Breast epithelium (tissue), 4 donors: ENCODE data around the gene RAI1. TPM values are rescaled to one million over a fixed set of nuclear protein-coding genes. Genes with fewer than 3 reads are reported as not detected.

Experiments
- DNase-seq, 2 donors: peaks; one replicate each; pipeline ENCODE4 v3.0.0-alpha.2; 2019; ENCODE audit warnings: low spot score in 2 of 2
- H3K27ac ChIP-seq, 2 donors: fragments of 200-600 bp; sonication (generic) in 1 of 2; one replicate each; pipeline ENCODE4 v1.5.1; 2016 to 2019; ENCODE audit warnings: mild to moderate bottlenecking in 1 of 2
- H3K27me3 ChIP-seq, 2 donors: fragments of 200-600 bp; sonication (generic) in 1 of 2; one replicate each; pipeline versions ENCODE4 v1.5.1 to v1.6.0; 2017 to 2019; ENCODE audit warnings: control low read depth in 1 of 2, mild to moderate bottlenecking in 1 of 2
- H3K36me3 ChIP-seq: fragments of 200-600 bp; one replicate; pipeline ENCODE4 v1.5.1; 2019
- H3K4me1 ChIP-seq, 2 donors: fragments of 200-600 bp; sonication (generic); one replicate each; pipeline ENCODE4 v1.5.1; 2016 to 2019; ENCODE audit warnings: control low read depth in 1 of 2
- H3K4me3 ChIP-seq, 3 donors: fragments of 200-600 bp; sonication (generic); 1 replicate in 2 of 3; 2 replicates in 1 of 3; pipeline ENCODE4 v1.5.1; 2016 to 2019; ENCODE audit warnings: mild to moderate bottlenecking in 3 of 3, moderate library complexity in 2 of 3
- H3K9me3 ChIP-seq, 2 donors: fragments of 200-600 bp; sonication (generic) in 1 of 2; one replicate each; pipeline ENCODE4 v1.5.1; 2016 to 2019; ENCODE audit warnings: control low read depth in 1 of 2
- POLR2A ChIP-seq: fragments of 450-650 bp; IDR thresholded peaks from one replicate; pipeline ENCODE4 v1.6.1; 2016; ENCODE audit warnings: antibody characterized with exemption, mild to moderate bottlenecking, moderate library complexity
- POLR2AphosphoS5 ChIP-seq, 3 donors: sonication (generic); formaldehyde crosslinking; IDR thresholded peaks; one replicate each; pipeline ENCODE4 v1.6.1; 2017; ENCODE audit warnings: antibody characterized with exemption in 3 of 3
- intact Hi-C: fragments of 100-400 bp; cut with DNase I; formaldehyde crosslinking; loops from one replicate; pipeline ENCODE4 v1.15.1; 2023; ENCODE audit warnings: low total_unique reads
- total RNA-seq, 3 donors: library from RNA; depleted of rRNA; stranded (reverse); fragments of >200 nt; gene quantifications; one replicate each; pipeline ENCODE4 v1.1.0, GENCODE V29; 2016
- TF ChIP-seq, protein P1 (sequence below), 3 donors: fragments of 450-650 bp; IDR thresholded peaks; one replicate each; pipeline ENCODE4 v1.5.1; 2016 to 2017; ENCODE audit warnings: antibody characterized with exemption in 3 of 3, mild to moderate bottlenecking in 3 of 3, moderate library complexity in 3 of 3

RAI1 gene
- total RNA-seq, 3 donors from 2014 or later, result 5.6 to 25.6 (median 20.6) TPM

DNA sequence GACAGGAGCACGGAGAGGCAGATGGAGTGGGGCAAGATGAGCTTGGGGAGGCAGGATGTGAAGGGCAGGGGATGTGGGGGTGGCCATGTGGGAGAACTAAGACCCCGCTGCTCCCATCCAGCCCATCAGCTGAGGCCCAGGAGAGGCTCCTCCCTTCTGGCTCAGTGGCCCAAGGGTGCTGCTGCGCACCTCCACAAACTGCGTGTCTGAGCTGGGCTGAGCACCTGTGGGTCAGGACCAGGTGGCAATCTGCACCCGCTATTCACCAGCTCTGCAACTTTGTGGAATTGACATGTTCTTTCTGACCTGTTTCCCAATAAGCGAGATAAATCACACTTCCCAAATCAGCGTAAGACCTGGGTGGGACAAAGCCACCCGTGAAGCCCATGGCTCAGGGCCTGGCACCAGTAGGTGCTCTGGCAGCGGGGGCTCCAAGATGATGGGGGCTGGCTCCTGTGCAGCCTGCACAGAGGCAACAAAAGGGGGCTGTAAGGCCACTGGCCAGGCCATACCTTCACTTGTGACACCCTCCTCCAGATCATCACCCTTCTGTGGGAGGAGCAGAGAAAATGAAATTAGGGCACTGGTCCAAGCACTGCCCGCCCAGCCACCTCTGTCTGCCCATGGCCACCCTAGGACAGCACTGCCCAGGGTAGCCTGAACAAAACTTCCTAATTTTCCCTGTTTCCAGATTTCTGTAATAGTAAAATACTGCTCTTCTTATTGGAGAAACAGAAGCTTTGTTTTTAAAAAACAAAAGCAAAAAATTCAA lies 167.2 kb downstream of the RAI1 start:
- intact Hi-C loops, result no loop called here
- Histone ChIP-seq H3K4me1 (peaks cover 19 to 22% of the 10 kb centered on the region in 2 donors), H3K27me3 (no peaks in the 10 kb centered on the region), H3K9me3 (no peaks in the 10 kb centered on the region), H3K36me3 (no peaks in the 10 kb centered on the region), H3K4me3 (no peak overlapping the region), H3K27ac (peak overlapping the region; percentile 84 to 94)
- TF ChIP-seq POLR2AphosphoS5 (IDR thresholded peaks at IDR 0.05) (no peak), POLR2A (no peak)
- TF ChIP-seq, protein P1, sequence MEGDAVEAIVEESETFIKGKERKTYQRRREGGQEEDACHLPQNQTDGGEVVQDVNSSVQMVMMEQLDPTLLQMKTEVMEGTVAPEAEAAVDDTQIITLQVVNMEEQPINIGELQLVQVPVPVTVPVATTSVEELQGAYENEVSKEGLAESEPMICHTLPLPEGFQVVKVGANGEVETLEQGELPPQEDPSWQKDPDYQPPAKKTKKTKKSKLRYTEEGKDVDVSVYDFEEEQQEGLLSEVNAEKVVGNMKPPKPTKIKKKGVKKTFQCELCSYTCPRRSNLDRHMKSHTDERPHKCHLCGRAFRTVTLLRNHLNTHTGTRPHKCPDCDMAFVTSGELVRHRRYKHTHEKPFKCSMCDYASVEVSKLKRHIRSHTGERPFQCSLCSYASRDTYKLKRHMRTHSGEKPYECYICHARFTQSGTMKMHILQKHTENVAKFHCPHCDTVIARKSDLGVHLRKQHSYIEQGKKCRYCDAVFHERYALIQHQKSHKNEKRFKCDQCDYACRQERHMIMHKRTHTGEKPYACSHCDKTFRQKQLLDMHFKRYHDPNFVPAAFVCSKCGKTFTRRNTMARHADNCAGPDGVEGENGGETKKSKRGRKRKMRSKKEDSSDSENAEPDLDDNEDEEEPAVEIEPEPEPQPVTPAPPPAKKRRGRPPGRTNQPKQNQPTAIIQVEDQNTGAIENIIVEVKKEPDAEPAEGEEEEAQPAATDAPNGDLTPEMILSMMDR (IDR thresholded peaks at IDR 0.05), result no peak
- DNase-seq, result no peak

DNA sequence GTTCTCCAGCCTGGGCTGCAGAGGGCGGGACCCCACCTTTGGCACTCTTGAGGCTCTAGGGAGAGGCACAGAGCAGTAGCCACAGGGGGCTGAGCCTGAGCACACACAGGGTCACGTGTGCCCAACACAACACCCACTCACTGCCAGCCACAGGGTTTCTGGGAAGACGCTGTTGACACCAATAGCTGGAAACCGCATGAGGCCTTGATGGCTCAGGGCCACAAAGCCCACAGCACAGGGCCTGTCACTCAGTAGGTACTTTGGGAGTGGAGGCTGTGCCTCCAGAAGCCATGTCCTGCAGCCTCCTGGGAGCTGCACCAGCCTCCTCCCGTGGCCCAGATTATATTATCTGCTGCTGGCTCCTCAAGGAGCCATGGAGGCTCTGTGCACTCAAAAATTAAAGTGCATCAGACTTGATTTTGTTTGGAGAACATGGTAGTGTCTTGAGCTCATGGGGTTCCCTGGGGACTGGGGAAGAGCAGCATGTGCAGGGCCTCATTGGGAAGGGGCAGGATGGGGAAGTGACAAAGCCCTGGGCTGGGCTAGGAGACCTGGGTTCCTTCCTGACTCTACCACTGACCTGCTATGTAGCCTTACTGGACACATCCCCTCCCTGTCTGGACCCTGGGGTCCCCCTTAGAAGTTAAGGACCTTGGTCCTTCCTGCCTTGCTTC lies 168.0 kb downstream of the RAI1 start:
- Histone ChIP-seq H3K27ac (peak overlapping the region; percentile 84 to 94), H3K4me1 (peaks cover 19 to 22% of the 10 kb centered on the region in 2 donors), H3K36me3 (no peaks in the 10 kb centered on the region), H3K9me3 (no peaks in the 10 kb centered on the region), H3K27me3 (no peaks in the 10 kb centered on the region), H3K4me3 (no peak overlapping the region)
- intact Hi-C loops, result no loop called here
- TF ChIP-seq POLR2A (no peak), POLR2AphosphoS5 (IDR thresholded peaks at IDR 0.05) (peak in 2 of 3 donors; percentile 28 to 92)
- TF ChIP-seq, protein P1 (IDR thresholded peaks at IDR 0.05), result no peak
- DNase-seq, result peak in 1 of 2 donors; percentile 67

- no peak for DNase-seq
- intact Hi-C loops, result no loop called here
- Histone ChIP-seq H3K27me3 (no peaks in the 10 kb centered on the region), H3K27ac (peak overlapping the region; percentile 84 to 94), H3K4me3 (peak overlapping the region in 1 of 3 donors; percentile 8), H3K4me1 (peaks cover 19 to 22% of the 10 kb centered on the region in 2 donors), H3K36me3 (no peaks in the 10 kb centered on the region), H3K9me3 (no peaks in the 10 kb centered on the region)
- TF ChIP-seq POLR2A, result no peak
- TF ChIP-seq, protein P1 (IDR thresholded peaks at IDR 0.05), result no peak
- no peak for TF ChIP-seq POLR2AphosphoS5 (IDR thresholded peaks at IDR 0.05)
Measured at GRCh38 chr17:17849845-17850373, 168.7 kb downstream of the RAI1 start.

DNA sequence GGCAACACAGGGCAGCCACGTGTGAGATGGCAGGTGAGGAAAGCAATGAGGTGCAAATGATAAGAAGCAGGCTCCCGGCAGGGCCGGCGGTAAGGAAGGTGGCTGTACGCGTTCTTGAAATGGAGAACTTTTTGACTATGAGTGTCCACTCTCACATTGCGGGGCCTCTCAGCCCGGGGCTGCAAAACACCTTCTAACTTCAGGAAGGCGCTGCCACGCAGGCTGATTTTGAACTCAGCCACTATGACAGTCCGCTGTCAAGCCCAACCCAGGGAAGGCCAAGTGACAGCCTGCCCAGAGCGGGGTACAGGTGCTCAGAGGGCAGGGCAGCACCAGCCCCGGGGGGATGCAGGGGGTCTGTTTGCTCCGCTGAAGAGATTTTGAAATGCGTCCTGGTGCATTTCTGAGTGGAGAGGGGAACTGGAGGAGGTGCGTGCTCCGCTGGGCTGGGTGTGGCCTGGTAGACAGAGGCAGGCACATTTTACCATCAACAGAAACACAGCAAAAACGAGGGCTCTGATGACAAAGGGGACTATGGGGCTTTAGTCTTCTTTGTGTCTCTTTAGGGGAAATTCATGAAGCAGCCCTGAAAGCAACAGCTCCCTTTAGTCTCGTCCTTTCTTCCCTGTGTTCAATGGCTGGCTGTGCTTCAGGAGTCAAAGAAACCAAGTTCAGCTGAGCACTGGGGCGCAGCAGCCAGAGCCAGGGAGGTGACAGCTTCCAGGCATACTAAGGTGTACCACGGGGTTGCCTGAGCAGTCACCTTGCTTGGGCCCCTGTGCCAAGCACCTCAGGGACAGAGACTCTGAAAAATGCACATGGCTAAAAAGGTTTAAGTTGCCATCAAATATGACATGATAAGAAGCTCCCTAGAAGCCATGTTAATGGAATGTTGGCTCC lies 170.1 kb downstream of the RAI1 start:
- Histone ChIP-seq H3K36me3 (no peaks in the 10 kb centered on the region), H3K4me1 (peaks cover 19 to 22% of the 10 kb centered on the region in 2 donors), H3K9me3 (no peaks in the 10 kb centered on the region), H3K27ac (peak overlapping the region; percentile 42 to 94), H3K27me3 (no peaks in the 10 kb centered on the region), H3K4me3 (no peak overlapping the region)
- TF ChIP-seq POLR2AphosphoS5 (IDR thresholded peaks at IDR 0.05) (no peak), POLR2A (no peak)
- TF ChIP-seq, protein P1 (IDR thresholded peaks at IDR 0.05), result no peak
- intact Hi-C loops, result no loop called here
- no peak for DNase-seq
